ENCODE data around the gene SPRED2.

SPRED2 gene

GRCh38 chr2:65267008-65267407 is 165.4 kb downstream of the SPRED2 start:
- no peak for DNase-seq

DNA sequence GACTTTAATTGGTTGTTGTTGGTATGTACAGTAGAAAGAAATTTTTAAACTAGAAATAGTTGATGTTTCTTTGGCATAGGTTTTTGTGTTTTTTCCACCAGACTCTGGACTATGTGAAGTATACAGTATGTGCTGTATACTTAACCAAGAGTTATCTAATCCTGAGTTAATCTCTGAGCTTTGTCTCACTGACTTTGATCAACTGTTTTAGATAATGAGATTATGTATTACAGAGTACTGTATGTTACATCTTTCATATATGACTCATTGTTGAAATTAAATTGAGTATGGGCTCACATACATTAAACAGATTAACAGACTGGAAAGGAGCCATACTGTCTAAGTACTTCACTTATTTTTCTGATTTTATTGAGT is 166.7 kb downstream of the SPRED2 start:
- no peak for DNase-seq

GRCh38 chr2:65264821-65265670 is 167.4 kb downstream of the SPRED2 start:
- DNase-seq = peak; percentile 61

GRCh38 chr2:65263986-65264385 is 168.4 kb downstream of the SPRED2 start:
- no peak for DNase-seq

DNA sequence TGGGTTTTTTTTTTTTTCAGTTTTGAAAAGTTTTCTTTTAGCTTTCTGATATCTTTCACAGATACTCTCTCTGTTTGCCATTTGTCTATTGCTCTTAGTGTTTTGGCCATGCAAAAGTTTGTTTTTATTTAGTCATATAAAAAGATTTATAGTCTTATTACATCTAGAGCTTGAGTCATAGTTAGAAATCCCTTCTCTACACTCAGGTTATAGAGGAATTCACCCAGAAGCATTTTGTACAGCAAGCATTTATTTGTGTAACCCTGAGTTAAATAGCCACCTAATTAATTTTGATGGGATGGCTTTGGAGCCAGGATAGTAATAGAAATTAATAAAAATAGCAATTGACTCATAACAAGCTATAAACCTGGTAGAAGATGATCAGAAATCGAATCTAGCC is 169.1 kb downstream of the SPRED2 start:
- no peak for DNase-seq

- DNase-seq = no peak
These were observed 170.7 kb downstream of the SPRED2 start for GRCh38 chr2:65261676-65262075.

Data from midbrain (tissue), 1 donor.